GM21723 (cell line): ENCODE results near the gene INPP5B.
A peak's percentile ranks its signal among the peaks of the same experiment; 100 is the strongest.
"Not testable (repeated sequence)": the region's sequence is repeated elsewhere in the genome, so short reads cannot be mapped to it uniquely, and the experiment has no call there.

Experiments used
- ATAC-seq: cut with Tn5 transposase; IDR thresholded peaks from one replicate; pipeline ENCODE4 v1.9.1; 2021; ENCODE audit warnings: mild to moderate bottlenecking, moderate library complexity; ENCODE audit not compliant: unreplicated experiment

The INPP5B gene

GRCh38 chr1:37946703-37947360 is at the start of gene INPP5B:
INPP5B (minus strand) TSS chr1:37947053; CDS start chr1:37946308, 745 bp downstream.
- peak; percentile 90 for ATAC-seq

DNA sequence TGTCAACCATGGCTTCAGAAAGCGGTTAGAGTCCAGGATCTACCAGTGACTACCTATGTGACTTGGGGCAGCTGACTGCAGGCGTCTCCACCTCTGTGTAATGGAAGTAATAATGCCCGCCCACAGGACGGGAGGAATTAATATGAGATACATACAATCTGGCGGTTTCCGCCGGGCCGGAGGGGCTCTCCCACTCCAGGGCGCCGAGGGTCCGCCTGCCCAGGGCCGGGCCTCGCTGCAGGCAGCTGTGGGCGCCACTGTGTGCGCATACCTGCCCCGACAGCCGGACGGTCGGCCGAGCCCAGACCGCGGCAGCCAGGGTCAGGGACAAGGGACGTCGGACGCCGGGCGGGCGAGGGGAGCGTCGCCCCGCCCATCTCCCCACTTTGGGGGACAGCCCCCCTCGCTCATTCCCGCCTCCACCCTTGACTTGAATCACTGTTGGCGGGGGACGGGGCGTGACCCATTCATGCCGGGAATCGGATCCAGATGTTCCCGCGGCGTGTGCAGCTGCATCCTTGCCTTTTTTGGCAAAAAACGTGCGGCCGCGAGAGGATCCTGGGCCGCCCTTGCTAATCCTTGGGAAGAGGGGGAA is 49.0 kb upstream of the INPP5B start:
- no peak for ATAC-seq

- ATAC-seq, result no peak
Measured at GRCh38 chr1:37994886-37995566, 48.2 kb upstream of the INPP5B start.

GRCh38 chr1:37989361-37989930 is 42.6 kb upstream of the INPP5B start:
- peak; percentile 38 for ATAC-seq

- ATAC-seq, result no peak
Measured at GRCh38 chr1:37987679-37988078, 40.8 kb upstream of the INPP5B start.

DNA sequence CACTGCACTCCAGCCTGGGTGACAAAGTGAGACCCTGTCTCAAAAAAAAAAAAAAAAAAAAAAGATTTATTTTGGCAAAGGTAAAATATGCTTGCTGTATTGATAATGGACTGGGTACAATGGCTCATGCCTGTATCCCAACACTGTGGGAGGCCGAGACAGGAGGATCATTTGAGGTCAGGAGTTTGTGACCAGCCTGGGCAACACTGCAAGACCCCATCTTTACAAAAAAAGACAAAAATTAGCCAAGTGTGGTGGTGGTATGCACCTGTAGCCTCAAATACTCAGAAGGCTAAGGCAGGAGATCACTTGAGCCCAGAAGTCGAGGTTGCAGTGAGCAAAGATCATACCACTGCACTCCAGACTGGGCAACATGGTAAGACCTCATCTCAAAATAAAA is 36.7 kb upstream of the INPP5B start:
- ATAC-seq, result no peak

DNA sequence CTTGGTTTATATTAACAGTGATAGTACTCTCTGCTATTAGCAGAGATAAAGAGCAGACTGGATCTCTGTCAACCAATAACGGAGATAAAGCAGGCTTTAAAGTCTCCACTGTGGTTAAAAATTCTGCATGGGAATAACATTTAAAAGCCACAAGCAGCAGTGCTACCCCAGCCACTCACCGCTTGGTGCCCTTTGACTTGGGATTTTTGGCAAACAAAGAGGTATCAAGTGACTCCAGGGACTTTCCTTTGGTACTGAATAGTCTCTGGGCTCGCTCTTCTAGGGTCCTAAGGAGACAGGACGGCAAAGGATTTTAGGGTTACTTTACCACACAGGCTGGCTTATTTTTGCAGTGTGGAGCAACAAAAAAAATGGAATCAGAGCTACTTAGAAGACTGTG is 31.7 kb upstream of the INPP5B start:
- no peak for ATAC-seq

DNA sequence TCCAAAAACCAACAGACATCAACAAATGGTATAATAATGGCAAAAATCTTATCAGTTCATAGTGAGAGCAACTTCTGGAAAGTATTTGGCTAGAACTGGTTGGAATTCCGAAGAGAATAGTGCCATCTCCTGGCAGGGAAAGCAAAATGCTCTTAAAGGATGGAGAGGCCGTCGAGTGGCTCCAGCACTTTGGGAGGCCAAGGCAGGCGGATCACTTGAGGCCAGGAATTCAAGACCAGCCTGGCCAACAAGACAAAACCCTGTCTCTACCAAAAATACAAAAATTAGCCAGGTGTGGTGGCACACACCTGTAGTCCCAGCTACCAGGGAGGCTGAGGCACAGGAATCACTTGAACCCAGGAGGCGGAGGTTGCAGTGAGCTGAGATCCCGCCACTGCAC is 28.2 kb upstream of the INPP5B start:
- ATAC-seq, result not testable (repeated sequence)

DNA sequence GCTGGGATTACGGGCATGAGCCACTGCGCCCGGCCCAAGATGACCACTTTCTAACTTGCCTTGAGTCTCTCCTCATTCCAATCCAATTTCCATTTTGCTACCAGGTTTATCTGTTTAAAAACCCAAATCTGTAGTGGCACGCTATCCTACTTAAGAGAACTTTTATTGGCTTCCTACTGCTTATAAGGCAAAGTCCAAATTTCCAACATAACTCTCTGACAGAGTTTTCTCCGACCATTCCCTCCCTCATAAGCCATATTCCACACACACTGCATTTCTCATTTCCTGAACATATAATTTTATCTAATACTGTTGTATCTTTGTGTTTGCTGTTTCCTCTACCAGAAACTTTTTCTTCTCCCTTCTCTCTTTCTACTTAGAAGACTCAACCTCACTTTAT is 27.7 kb upstream of the INPP5B start:
- ATAC-seq, result no peak

- ATAC-seq, result not testable (repeated sequence)
Measured at GRCh38 chr1:37973684-37974083, 26.8 kb upstream of the INPP5B start.

DNA sequence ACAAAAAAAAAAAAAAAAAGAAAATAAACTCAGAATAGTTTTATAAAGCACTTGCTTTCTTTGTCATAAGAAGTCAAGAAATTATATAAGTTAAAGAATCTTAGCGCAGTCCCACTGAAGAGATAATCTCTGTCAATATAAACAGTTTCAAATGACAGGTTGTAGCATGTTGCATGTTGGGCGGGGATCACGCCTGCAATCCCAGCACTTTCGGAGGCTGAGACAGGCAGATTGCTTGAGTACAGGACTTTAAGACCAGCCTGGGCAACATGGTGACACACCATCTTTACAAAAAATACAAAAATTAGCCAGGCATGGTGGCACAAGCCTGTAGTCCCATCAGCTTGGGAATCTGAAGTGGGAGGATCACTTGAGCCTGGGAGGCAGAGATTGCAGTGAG is 18.4 kb upstream of the INPP5B start:
- ATAC-seq, result no peak

- not testable (repeated sequence) for ATAC-seq
Measured at GRCh38 chr1:37964106-37964505, 17.3 kb upstream of the INPP5B start.

- ATAC-seq, result no peak
Measured at GRCh38 chr1:37958690-37959089, 11.8 kb upstream of the INPP5B start.

DNA sequence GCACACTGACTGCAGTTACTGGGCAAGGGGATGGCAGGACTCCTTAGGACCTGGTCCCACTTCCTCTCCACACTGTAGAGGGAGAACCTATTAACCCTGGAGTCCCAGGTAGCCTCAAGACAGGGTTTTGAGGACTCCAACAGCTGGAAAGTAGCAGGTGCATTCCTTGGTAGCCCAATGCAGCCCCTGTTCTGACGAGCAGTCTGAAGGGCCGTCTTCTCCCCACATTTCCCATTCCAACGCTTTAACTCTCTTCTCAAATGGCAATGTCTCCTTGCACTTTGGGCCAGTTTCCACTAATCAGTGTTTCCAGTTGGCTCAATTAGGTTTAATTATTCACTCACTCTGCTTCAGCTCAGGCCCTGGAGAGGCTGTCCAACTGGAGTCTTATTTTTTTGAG is 8.8 kb upstream of the INPP5B start:
- no peak for ATAC-seq

DNA sequence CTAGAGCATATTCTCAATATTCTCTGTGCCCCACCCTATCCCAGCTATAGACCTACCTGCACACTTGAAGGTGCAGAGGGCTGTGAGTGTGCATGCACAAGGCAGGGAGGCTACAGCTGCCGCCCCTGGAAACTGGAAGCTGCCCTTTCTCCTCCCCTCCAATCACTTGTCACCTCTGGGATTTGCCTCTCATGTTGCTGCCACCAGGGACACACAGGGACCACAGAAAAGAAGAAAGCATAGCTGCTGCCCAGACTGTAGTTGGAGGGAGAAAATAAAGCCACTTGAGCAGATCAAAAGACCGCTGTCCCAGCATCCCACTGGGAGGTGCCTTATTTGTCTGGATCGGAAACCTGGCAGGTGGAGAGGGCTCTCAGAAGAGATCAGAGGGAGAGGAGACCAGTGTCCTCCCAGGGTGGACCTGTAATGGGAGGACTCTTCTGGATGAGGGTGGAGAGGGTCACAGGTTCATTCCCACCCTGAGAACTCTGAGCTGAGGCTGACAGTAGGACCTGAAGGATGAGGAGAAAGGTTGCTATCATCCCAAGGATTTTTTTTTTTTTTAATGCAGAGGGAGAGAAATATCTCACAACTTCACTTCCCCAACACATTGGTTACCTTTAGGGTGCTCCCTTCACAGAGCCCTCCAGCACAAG is 7.6 kb upstream of the INPP5B start:
- ATAC-seq, result no peak

DNA sequence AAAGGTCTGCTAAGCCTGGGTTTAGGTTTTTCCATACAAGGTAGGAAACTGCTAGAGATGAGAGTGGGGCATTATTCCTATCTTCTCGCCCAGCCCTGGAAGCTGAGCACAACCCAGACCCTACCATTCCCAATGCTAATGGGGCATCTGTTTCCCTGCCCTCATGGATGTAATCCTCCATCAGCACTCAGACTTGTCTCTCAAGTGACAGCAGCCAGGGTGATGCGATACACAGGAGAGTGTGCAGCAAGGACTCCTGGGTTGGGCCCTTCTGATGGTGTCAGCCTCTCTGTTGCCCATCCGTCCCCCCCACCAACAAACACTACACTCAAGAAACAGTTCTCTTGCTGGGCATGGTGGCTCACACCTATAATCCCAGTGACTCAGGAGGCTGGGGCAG is 5.9 kb upstream of the INPP5B start:
- no peak for ATAC-seq

DNA sequence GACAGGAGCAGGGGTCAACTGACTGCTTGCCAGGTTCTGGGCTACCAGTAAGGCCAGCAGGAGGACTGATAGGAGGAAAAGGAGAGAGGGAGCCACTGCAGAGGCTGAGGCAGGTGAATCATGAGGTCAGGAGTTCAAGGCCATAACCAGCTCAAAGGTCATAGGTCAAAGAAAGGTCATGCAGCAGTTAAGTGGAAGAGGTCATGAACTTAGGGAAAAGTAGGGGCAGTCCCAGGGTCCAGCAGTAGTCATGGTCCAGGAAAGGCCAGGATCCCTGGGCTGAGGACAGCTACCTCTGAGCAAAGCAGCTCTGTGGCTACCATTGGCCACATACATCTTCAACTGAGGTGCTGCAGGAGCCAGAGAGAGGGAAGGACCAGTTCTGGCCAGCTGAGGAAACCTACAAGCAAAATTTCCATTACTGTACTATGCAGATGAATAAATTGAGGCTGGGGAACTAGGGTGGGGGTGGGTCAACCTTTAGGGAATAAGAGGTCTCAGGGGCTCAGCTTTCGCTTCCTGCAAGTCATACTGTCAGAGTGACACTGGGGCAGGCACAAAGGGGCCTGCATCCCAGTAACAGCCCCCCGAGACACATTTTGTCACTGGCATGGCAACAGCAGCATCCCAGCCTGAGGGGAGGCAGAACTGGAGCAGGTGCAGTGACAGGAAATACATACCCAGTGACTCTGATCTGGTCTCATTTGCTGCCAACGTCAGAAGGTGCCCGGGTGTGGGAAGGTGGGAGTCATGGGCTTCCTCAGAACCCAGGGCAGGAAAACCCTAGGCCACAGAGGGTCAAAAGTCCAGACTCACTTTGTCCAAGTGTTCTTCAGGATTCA is 5.2 kb upstream of the INPP5B start:
- no peak for ATAC-seq

- ATAC-seq, result no peak
Measured at GRCh38 chr1:37951041-37951782, 4.4 kb upstream of the INPP5B start.

DNA sequence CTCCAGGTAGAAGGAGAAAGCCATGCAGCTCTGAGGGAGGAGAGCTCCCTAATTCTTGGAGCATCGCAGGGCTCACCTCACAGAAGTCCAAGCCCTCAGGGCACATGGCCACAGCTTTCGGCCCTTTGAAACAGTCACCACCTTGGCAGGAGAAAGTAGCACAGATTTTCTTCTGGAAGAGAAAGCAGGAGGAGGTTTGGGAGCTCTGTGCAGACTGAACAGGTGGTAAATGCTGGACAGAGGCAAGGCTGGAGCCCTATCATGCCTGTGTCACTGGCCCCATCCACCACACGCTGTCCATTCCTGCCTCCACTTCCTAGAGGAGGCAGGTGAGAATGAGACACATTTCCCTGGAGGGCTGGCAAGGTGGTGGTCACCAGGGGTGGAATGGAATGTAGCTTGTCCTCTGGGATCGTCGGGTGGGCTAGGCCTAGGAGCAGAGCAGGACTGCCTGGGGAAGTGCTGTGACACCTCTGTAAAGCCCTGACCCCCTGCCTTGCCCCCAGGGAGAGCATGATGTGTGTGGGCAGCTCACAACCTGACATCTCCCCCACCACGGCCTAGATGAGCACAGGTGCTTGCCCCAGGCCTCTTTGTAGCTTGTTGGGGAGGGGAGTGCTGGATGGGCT is 2.8 kb upstream of the INPP5B start:
- ATAC-seq, result no peak
